Ureter (tissue), 1 donor: Measurements from ENCODE around the gene CMTM3. TPM values are rescaled to one million over a fixed set of nuclear protein-coding genes. Genes with fewer than 3 reads are reported as not detected.

Experiments used
- DNase-seq: peaks from one replicate; pipeline ENCODE4 v3.0.0-alpha.2; 2020; ENCODE audit warnings: low spot score
- total RNA-seq: library from RNA; stranded (reverse); gene quantifications from one replicate; pipeline ENCODE4 v1.2.4, GENCODE V29; 2023
- donor health status: DM: yes; HTN: yes; CAD: no.

CMTM3 gene
- total RNA-seq, 1 donor from 2014 or later: 25.4 TPM

DNA sequence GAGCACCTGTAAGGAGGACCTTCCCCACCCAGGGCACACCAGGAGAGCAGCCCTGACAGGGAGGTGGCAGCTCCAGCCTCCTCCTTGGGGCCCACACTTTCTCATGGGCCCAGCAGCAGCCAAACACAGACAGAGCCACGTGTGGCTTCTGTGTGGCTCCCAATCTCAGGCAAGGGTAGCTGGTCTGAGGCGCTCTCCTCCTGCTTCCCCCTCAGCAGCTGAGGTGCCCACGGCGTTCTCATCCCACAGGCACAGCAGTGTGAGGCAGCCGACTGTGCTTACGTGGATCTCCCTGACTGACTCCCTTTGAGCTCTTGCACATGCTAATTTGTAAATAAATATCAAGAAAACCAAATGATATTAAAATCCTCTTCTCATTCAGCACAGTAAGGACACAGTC is 30.9 kb downstream of the CMTM3 start:
- DNase-seq: no peak

- DNase-seq: no peak
Observed at GRCh38 chr16:66636199-66636598, 31.7 kb downstream of the CMTM3 start.

DNA sequence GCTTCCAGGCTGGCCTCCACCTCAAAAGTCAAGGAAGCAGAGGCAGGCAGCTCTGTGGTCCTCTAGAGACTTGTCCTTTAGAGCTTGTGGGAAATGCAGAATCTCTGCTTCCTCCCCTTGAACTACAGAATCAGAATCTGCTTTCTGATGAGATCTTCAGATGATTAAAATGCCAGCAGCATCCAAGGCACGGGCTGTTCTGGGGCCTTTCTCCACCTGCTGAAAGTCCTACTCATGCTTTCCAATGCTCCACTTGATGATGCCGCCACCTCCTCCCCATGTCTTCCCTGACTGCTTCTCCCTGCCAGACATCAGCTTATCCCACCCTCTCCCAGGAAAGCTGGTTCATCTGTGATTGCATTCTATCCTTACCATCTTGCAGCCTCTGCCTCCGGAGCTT is 33.3 kb downstream of the CMTM3 start:
- DNase-seq: no peak

GRCh38 chr16:66639091-66639885 is 34.8 kb downstream of the CMTM3 start:
- no peak for DNase-seq

- DNase-seq: no peak
Observed at GRCh38 chr16:66640724-66641314, 36.3 kb downstream of the CMTM3 start.

GRCh38 chr16:66641387-66641786 is 36.9 kb downstream of the CMTM3 start:
- no peak for DNase-seq

GRCh38 chr16:66647866-66648265 is 43.4 kb downstream of the CMTM3 start:
- no peak for DNase-seq

GRCh38 chr16:66649167-66649566 is 44.7 kb downstream of the CMTM3 start:
- DNase-seq: no peak

DNA sequence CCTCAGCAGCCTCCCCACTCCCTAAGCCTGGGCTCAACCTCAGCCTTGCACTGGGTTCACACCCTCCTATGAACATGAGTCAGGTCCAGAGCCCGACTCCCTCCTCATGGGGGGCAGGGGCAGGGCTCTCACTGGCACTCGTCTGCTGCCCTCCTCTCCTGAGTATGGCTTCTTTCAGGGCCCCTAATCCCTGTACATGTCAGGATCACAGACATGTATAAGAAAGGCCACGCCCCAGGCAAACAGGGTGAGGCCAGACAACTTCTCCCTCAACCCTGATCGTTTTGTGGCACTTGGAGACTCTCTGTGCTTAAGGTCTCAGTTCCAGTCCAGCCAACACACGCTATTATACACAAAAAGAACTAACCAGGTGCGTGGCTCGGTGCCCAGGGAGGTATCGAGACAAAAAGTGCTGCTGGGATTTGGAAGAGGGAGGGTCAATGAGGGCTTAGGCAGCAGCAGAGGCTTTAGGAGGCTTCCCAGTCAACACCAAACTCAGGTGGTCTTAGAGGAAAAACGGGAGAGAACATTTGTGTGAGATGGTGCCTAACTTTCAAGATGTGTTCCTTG is 45.2 kb downstream of the CMTM3 start:
- DNase-seq: no peak

DNA sequence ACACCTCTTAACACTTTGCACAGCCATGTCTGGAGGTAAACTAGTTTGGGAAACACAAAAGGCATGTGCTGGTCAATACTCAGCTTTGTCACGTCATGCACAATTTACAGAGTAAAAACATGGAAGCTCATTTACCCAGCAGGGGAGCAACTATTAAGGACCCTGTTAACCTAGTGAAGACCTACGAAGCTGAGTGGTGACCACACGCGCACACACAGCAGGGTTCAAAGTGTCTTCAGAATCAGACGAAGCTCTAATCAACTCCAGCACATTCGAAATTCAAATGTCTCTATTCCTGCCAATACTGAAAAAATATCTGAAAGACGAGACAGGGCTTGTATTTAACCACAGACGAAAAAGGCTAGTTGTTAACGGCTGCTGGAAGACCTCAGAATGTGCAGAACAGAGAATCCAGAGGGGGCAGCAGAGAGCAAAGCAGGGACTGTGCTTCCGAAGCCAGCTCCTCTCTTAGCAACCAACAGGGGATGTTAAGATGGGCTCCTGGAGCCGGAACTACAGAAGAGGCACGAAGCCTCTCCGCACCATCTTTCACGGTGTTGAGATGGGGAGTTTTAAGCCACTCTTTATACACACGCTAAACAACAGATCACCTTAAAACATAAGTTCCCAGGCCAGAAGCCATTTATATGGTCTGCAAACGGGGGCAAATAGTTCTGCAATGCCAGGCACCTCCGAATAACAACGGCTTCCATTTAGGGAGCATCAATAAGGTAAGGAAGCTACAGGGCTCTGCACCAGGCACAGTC is 46.4 kb downstream of the CMTM3 start:
- DNase-seq: peak; percentile 90

GRCh38 chr16:66651474-66651765 is 46.9 kb downstream of the CMTM3 start:
- no peak for DNase-seq

DNA sequence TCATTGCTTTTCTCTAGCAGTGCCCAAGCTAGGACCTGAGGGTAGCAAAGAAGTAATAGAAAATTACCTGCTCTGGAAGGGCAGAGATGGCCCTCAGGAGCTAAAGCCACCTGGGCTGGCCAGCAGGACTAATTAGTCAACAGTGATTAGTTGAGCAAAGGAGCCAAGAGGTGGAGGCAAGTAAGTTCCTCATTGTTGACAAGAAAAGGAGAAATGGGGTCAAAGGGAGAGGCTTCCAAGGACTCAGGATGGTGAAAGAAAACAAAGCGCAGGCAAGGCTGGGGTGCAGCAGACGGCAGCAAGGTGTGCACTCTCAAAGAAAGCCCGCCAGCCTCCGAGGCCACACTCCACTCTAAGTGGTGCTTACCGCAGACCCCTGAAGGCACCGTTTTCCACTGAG is 47.5 kb downstream of the CMTM3 start:
- no peak for DNase-seq

DNA sequence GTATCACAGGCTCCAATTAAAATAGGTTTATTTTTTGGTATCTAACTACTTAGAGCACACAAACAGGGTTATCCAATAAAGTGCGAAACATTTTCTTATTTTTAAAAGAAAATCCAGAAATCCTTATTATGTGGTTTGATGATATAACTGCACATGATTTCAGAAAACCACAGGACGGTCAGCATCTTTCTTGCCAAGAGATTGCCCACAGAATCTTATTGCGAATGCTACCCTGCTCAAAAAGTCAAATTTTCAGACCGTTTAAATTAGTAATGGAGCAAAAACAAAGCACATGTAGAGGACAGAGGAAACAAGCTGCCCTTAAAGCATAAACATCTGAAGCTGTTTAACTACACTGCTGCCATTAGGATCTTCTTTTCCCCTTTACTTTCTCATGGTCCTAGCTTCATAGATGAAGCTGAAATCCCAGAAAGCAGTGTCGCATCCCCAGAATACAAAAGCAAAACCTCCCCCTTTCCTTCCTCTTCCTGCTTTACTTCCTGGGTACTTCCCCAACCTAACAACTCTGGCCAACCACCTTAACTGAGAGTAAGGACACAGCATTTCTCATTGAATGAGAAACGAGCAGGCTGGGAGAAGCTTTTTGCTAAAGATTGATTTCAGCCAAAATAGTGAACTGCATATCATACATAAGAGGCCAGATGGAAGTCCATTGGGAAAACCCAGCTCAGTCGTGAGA is 48.3 kb downstream of the CMTM3 start:
- no peak for DNase-seq

DNA sequence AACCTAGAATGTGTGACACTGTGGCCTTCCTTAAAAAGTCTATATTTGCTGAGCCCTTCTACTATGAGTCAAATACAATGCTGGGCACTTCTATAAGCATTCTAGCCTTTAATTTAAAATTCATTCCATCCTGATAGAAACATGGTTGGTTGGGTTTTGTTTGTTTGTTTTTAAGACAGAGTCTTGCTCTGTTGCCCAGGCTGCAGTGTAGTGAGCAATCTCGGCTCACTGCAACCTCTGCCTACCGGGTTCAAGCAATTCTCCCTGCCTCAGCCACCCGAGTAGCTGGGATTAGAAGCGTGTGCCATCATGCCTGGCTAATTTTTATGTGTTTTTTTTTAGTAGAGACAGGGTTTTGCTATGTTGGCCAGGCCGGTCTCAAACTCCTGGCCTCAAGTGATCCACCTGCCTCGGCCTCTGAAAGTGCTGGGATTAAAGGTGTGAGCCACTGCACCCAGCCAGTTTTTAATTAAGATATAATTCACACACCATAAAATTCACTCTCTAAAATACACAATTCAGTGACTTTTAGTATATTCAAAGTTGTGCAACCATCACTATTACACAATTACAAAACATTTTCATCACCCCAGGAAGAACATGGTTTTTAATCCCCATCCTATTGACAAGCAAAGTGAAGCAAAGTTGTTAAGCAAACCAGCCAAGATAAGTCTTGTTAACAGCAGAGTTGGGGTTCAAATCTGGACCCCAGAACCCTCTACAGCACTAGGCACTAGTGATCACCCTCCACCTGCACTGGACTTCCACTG is 49.3 kb downstream of the CMTM3 start:
- DNase-seq: no peak

DNA sequence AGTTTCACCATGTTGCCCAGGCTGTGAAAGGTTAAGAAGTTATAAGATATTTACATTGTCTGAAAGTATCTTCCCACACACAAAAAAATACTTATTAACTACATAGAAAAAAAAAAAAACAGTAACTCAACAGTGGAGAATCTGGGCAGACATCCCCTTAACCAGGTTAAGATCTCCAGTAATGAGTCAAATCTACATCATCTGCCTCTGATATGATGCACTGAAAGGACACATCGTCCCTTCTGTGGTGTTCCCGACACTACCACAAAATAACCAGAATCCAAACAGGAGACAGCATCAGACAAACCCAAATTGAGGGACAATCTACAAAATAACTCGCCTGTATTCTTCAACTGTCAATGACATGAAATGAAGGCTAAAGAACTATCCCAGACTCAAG is 52.0 kb downstream of the CMTM3 start:
- no peak for DNase-seq

- no peak for DNase-seq
Observed at GRCh38 chr16:66658143-66658859, 53.8 kb downstream of the CMTM3 start.

DNA sequence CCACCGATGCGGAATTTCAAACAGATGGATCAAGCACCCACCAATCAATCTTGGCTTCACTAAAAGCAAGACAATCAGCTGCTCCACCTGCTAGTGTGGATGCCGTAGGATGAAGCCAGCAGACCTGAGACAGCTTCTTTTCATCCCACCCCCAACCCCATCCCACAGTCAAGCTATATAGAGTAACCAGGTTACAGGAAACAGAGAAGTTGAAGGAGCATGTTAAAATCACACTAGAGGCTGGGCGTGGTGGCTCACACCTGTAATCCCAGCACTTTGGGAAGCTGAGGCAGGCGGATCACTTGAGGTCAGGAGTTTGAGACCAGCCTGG is 54.3 kb downstream of the CMTM3 start:
- no peak for DNase-seq

GRCh38 chr16:66660422-66661209 is 56.1 kb downstream of the CMTM3 start:
- peak; percentile 69 for DNase-seq

DNA sequence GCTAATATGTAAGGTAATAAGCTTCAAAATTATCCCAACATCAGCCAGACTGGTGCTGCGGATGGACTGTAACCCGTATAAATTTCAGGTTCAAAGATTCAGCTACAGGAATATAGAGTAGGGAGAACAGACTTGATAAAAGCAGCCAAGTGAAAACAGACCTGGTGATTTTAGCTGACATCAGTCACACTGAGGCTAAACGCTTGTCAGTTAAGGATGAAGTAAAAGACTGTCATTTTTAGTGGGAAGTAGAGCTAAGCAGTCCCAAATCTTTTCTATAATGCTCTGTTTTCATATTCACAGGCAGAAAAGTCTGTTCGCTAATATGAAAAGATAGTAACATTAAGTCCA is 56.7 kb downstream of the CMTM3 start:
- DNase-seq: no peak
